Sciatic nerve (tissue), 1 donor: ENCODE measurements around the gene NAT9. TPM values are rescaled to one million over a fixed set of nuclear protein-coding genes. Genes with fewer than 3 reads are reported as not detected.

Experiments
- microRNA-seq: library from miRNA; unstranded; fragments of <30 nt; microRNA quantifications from one replicate; pipeline ENCODE4 v1.2.0, GENCODE V29; 2020
- total RNA-seq: library from RNA; stranded (reverse); fragmentation: NEBNext Ultra II Directional; extraction: Animal tissue kit (Norgen Biotek cat#: 25700); gene quantifications from one replicate; pipeline ENCODE4 v1.2.1, GENCODE V29; 2021
- donor health status: DM: no; HTN: no; CAD: no.

The NAT9 gene
- total RNA-seq, 1 donor from 2014 or later = 50.3 TPM

Small RNA genes lying within 50 kb of the gene (microRNA-seq; reads per million reads assigned to microRNA genes)
- 23.2 reads per million, percentile 35 among the genes with 10 or more reads in this experiment for gene MIR3615

Other genes with a start within 250 kb of the NAT9 start
- 1.2 TPM for gene CD300LB, start 244.9 kb downstream of the NAT9 start, total RNA-seq
- gene CD300C, start 230.2 kb downstream of the NAT9 start, total RNA-seq = 1.7 TPM
- gene CD300H, start 208.8 kb downstream of the NAT9 start, total RNA-seq = not detected
- not detected for gene CD300LD, start 184.1 kb downstream of the NAT9 start, total RNA-seq
- gene CD300E, start 152.6 kb downstream of the NAT9 start, total RNA-seq = 3.8 TPM
- 2.5 TPM for gene CD300LF, start 63.4 kb downstream of the NAT9 start, total RNA-seq
- gene RAB37, start 39.1 kb downstream of the NAT9 start, total RNA-seq = 3.6 TPM
- 39.0 TPM for gene NHERF1, start 27.7 kb downstream of the NAT9 start, total RNA-seq
- 0.98 TPM for gene GRIN2C, start 83.5 kb upstream of the NAT9 start, total RNA-seq
- gene FDXR, start 96.6 kb upstream of the NAT9 start, total RNA-seq = 6.3 TPM
- gene FADS6, start 117.3 kb upstream of the NAT9 start, total RNA-seq = not detected
- gene USH1G, start 146.9 kb upstream of the NAT9 start, total RNA-seq = not detected
- not detected for gene OTOP2, start 147.9 kb upstream of the NAT9 start, total RNA-seq
- gene OTOP3, start 159.6 kb upstream of the NAT9 start, total RNA-seq = not detected
- 16.1 TPM for gene HID1, start 196.4 kb upstream of the NAT9 start, total RNA-seq
- gene CDR2L, start 211.3 kb upstream of the NAT9 start, total RNA-seq = 11.5 TPM
- 20.1 TPM for gene MRPL58, start 236.3 kb upstream of the NAT9 start, total RNA-seq